ENCODE measurements around the gene SLC39A10. TPM values are rescaled to one million over a fixed set of nuclear protein-coding genes. Genes with fewer than 3 reads are reported as not detected.

SLC39A10 gene
- total RNA-seq, 1 donor from 2014 or later: 27.2 TPM

DNA sequence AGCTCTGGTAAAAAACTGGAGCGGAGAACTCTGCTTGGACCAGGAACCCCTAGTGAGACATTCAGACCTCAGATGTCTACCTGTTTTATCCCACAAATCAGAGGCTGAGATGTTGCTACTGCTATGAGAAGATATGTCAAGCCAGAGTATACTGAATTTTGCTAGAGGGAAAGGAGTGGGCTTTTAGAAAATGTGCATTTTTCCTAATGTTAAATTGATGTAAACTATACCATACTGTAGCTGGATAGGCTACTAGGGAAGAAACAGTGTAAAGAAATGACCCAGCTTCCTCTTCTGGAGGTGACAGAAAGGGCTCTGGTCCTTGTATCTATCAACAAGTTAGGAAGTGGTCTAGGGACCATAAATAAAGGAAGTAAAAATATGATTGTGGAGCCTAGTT lies 65.0 kb downstream of the SLC39A10 start:
- no peak overlapping the region for H3K27ac Mint-ChIP-seq

GRCh38 chr2:195727106-195727505 lies 70.1 kb downstream of the SLC39A10 start:
- H3K27ac Mint-ChIP-seq: no peak overlapping the region
- no peak for DNase-seq (ENCODE audit: low spot score)
- no peaks in the 10 kb centered on the region for H3K27me3 Mint-ChIP-seq (ENCODE audit: low read depth)
- intact Hi-C loops (cut with micrococcal nuclease): no loop called here
- H3K4me3 Mint-ChIP-seq (ENCODE audit: low read depth): no peak overlapping the region
- H3K4me1 Mint-ChIP-seq (ENCODE audit: low read depth): peaks cover 5% of the 10 kb centered on the region
- H3K9me3 Mint-ChIP-seq: no peaks in the 10 kb centered on the region
- peaks cover 42% of the 10 kb centered on the region for H3K36me3 Mint-ChIP-seq (ENCODE audit: low read depth)

More for the DNA sequence above, 65.0 kb downstream of the SLC39A10 start:
- Mint-ChIP-seq H3K36me3 (ENCODE audit: low read depth) (peaks cover 42% of the 10 kb centered on the region), H3K4me1 (ENCODE audit: low read depth) (peaks cover 10% of the 10 kb centered on the region), H3K4me3 (ENCODE audit: low read depth) (no peak overlapping the region), H3K9me3 (no peaks in the 10 kb centered on the region), H3K27me3 (ENCODE audit: low read depth) (no peaks in the 10 kb centered on the region)
- intact Hi-C loops (cut with micrococcal nuclease): no loop called here
- DNase-seq (ENCODE audit: low spot score): no peak

GRCh38 chr2:195730912-195731311 lies 73.9 kb downstream of the SLC39A10 start:
- intact Hi-C loops (cut with micrococcal nuclease): no loop called here
- DNase-seq (ENCODE audit: low spot score): no peak
- Mint-ChIP-seq H3K36me3 (ENCODE audit: low read depth) (peaks cover 39% of the 10 kb centered on the region), H3K27ac (no peak overlapping the region), H3K9me3 (no peaks in the 10 kb centered on the region), H3K27me3 (ENCODE audit: low read depth) (no peaks in the 10 kb centered on the region), H3K4me3 (ENCODE audit: low read depth) (no peak overlapping the region), H3K4me1 (ENCODE audit: low read depth) (peaks cover 5% of the 10 kb centered on the region)

DNA sequence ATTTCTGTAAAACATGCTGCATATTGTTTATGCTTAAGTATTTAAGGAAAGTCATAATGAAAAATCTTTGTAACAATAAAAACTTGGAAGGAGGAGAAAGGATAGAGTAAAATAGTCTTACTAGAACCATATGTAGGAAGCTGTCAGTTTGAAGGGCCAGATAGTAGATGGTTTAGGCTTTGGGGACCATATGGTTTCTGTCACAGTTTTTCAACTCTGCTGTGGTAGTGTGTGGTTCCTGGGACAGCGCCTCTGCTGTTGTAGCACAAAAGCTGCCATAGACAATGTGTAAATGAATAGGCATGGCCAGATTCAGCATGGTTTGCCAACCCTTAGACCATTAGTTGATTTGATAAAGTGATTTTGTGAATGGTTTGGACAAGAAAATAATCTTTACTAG lies 75.5 kb downstream of the SLC39A10 start:
- no peaks in the 10 kb centered on the region for H3K9me3 Mint-ChIP-seq
- no peak overlapping the region for H3K27ac Mint-ChIP-seq
- H3K4me3 Mint-ChIP-seq (ENCODE audit: low read depth): no peak overlapping the region
- DNase-seq (ENCODE audit: low spot score): no peak
- peaks cover 41% of the 10 kb centered on the region for H3K36me3 Mint-ChIP-seq (ENCODE audit: low read depth)
- intact Hi-C loops (cut with micrococcal nuclease): no loop called here
- no peaks in the 10 kb centered on the region for H3K27me3 Mint-ChIP-seq (ENCODE audit: low read depth)
- H3K4me1 Mint-ChIP-seq (ENCODE audit: low read depth): peaks cover 5% of the 10 kb centered on the region

DNA sequence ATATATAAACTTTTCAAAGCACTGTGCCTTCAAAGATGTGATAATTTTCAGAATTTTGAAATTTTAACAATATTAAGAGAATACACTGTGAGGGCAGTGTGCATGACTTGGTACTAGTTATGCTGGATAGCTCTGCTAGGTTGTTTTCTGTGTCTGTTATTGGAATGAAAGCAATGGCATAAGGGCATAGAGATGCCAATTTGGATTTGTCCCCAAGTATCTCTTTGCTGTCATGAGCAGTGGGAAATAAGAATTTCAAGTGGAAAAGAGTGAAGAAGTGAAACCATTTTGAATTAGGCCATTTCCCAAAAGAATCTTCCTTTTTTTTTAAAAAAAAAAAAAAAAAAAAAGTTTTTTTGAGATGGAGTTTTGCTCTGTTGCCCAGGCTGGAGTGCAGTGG lies 76.8 kb downstream of the SLC39A10 start:
- H3K27me3 Mint-ChIP-seq (ENCODE audit: low read depth): no peaks in the 10 kb centered on the region
- H3K4me3 Mint-ChIP-seq (ENCODE audit: low read depth): no peak overlapping the region
- no peaks in the 10 kb centered on the region for H3K9me3 Mint-ChIP-seq
- peaks cover 41% of the 10 kb centered on the region for H3K36me3 Mint-ChIP-seq (ENCODE audit: low read depth)
- intact Hi-C loops (cut with micrococcal nuclease): no loop called here
- H3K27ac Mint-ChIP-seq: no peak overlapping the region
- peaks cover 5% of the 10 kb centered on the region for H3K4me1 Mint-ChIP-seq (ENCODE audit: low read depth)
- no peak for DNase-seq (ENCODE audit: low spot score)

DNA sequence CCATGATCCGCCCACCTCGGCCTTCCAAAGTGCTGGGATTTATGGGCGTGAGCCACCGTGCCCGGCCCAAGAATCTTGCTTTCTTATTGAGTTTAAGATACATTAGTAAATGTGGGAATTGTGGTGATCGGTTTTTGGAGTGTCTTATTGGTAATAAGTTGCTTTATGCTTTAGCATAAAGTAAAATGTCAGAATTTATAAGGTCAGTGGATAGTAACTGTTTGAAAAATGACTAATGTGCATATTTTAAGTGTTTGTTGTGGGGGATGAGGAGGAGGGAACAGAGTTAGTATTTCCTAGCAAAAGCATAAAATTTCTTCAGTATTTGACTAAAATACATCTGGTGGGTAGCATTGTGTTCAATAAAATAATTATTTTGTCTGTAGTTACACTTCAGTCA lies 77.4 kb downstream of the SLC39A10 start:
- Mint-ChIP-seq H3K27me3 (ENCODE audit: low read depth) (no peaks in the 10 kb centered on the region), H3K27ac (no peak overlapping the region), H3K9me3 (no peaks in the 10 kb centered on the region), H3K4me3 (ENCODE audit: low read depth) (no peak overlapping the region), H3K36me3 (ENCODE audit: low read depth) (peaks cover 38% of the 10 kb centered on the region), H3K4me1 (ENCODE audit: low read depth) (peaks cover 5% of the 10 kb centered on the region)
- intact Hi-C loops (cut with micrococcal nuclease): no loop called here
- no peak for DNase-seq (ENCODE audit: low spot score)

- H3K4me3 Mint-ChIP-seq (ENCODE audit: low read depth): no peak overlapping the region
- intact Hi-C loops (cut with micrococcal nuclease): no loop called here
- peaks cover 37% of the 10 kb centered on the region for H3K36me3 Mint-ChIP-seq (ENCODE audit: low read depth)
- no peaks in the 10 kb centered on the region for H3K27me3 Mint-ChIP-seq (ENCODE audit: low read depth)
- no peak for DNase-seq (ENCODE audit: low spot score)
- H3K27ac Mint-ChIP-seq: no peak overlapping the region
- H3K9me3 Mint-ChIP-seq: no peaks in the 10 kb centered on the region
- H3K4me1 Mint-ChIP-seq (ENCODE audit: low read depth): peaks cover 5% of the 10 kb centered on the region
Observed at GRCh38 chr2:195734931-195735330, 77.9 kb downstream of the SLC39A10 start.

DNA sequence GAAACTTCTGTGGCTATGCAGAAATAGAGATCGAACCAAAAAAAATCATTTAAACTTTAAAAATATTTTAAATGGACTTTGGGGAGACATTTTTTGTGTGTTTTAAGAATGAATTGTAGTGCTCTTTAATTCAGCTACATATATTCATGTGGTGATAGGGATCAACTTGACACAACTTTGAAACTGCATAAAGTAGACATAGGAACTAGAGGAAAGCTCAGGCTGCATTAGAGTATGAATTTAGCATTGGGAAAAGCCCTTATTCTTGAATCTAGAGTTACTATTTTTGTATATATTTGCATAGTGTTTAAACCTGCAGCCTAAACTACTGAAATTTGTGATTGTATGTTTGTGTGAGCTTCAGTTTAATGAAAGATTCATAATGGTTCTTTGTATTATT lies 78.3 kb downstream of the SLC39A10 start:
- Mint-ChIP-seq H3K36me3 (ENCODE audit: low read depth) (peaks cover 37% of the 10 kb centered on the region), H3K4me1 (ENCODE audit: low read depth) (peaks cover 5% of the 10 kb centered on the region), H3K9me3 (no peaks in the 10 kb centered on the region), H3K4me3 (ENCODE audit: low read depth) (no peak overlapping the region), H3K27ac (no peak overlapping the region), H3K27me3 (ENCODE audit: low read depth) (no peaks in the 10 kb centered on the region)
- DNase-seq (ENCODE audit: low spot score): no peak
- intact Hi-C loops (cut with micrococcal nuclease): no loop called here

DNA sequence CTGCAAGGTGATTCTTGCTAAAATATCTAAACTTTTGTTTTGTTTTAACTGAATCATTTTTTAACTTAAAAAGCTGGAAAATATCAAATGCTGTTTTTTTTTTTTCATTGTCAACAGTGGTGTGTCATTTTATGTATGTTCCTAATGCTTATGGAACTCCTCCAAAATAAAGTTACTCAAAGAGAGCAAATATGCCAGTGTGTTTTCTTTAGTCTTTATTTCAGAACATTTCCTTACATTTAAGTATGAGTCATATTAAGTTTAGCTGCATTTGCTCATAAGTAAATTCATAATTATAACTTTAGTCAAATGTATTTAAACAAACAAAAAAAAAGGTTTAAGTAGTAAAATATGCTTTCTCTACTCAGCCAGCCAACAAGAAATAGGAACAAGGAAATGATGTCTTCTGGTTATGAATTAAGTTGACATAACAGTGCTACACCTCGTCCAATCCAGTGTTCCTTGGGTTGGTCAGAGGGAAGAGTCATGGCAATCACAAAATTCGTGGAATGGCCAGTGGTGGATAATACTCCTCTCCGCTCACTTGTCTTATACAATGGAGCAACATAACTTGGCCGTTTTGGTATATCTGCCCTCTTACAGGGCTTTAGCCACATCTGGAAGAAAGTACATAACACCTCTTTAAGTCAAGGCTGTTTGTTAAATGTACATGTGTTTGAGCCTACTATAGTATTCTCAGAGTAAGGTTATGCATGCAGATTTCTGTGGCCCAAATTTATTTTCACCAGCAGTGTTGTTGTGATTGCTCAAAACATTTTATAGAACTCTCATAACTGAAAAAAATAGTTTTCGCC lies 80.7 kb downstream of the SLC39A10 start:
- H3K4me3 Mint-ChIP-seq (ENCODE audit: low read depth): no peak overlapping the region
- H3K36me3 Mint-ChIP-seq (ENCODE audit: low read depth): peaks cover 24% of the 10 kb centered on the region
- intact Hi-C loops (cut with micrococcal nuclease): no loop called here

DNA sequence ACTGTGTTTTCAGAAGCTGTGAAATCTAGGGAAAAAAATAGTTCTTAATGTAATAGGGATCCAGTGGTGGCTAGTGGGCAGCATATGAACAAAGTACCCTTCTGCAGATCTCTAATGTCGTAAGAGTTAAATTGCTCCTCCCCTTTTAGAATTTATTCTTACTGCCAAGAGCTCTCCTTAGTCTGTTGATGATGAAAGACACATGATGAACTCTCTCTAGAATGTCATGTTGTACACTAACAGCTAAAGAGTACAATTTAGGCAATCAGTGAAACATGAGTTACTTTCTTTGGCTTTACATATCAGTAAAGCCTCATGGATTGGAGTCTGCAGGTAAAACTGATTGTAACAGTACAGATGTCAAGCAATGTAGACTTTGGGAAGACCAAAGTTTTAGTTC lies 84.2 kb downstream of the SLC39A10 start:
- H3K27me3 Mint-ChIP-seq (ENCODE audit: low read depth): no peaks in the 10 kb centered on the region
- H3K36me3 Mint-ChIP-seq (ENCODE audit: low read depth): peaks cover 23% of the 10 kb centered on the region
- H3K27ac Mint-ChIP-seq: no peak overlapping the region
- no peak for DNase-seq (ENCODE audit: low spot score)
- intact Hi-C loops (cut with micrococcal nuclease): no loop called here
- no peaks in the 10 kb centered on the region for H3K9me3 Mint-ChIP-seq
- H3K4me3 Mint-ChIP-seq (ENCODE audit: low read depth): no peak overlapping the region
- H3K4me1 Mint-ChIP-seq (ENCODE audit: low read depth): no peaks in the 10 kb centered on the region

More for the DNA sequence above, 80.7 kb downstream of the SLC39A10 start:
- Mint-ChIP-seq H3K9me3 (no peaks in the 10 kb centered on the region), H3K27me3 (ENCODE audit: low read depth) (no peaks in the 10 kb centered on the region), H3K27ac (no peak overlapping the region), H3K4me1 (ENCODE audit: low read depth) (no peaks in the 10 kb centered on the region)
- no peak for DNase-seq (ENCODE audit: low spot score)

DNA sequence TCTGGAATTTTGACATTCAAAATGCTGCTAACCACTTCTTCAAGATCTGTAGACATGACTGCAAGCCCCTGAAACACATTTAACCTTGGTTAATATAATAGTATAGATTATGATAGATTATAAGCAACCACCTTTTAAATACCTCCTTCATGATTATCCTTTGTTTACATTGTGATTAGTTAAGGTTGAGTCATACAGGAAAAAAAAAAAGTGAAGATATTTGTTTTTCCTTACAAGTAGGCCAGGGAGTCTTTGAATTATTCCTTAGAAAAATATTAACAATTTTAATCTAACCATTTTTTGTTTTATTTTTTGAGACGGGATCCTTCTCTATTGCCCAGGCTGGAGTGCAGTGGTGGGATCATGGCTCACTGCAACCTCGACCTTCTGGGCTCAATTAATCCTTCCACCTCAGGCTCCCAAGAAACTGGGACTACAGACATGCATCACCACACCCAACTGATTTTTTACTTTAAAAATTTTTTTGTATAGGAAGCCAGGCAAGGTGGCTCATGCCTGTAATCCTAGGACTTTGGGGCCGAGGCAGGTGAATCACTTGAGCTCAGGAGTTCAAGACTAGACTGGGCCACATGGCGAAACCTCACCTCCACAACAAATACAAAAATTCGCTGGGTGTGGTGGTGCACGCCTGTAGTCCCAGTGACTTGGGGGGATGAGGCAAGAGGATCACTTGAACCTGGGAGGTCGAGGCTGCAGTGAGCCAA lies 99.4 kb downstream of the SLC39A10 start:
- H3K4me1 Mint-ChIP-seq (ENCODE audit: low read depth): no peaks in the 10 kb centered on the region
- no peaks in the 10 kb centered on the region for H3K9me3 Mint-ChIP-seq
- no peak overlapping the region for H3K4me3 Mint-ChIP-seq (ENCODE audit: low read depth)
- H3K27ac Mint-ChIP-seq: no peak overlapping the region
- DNase-seq (ENCODE audit: low spot score): no peak
- no peaks in the 10 kb centered on the region for H3K36me3 Mint-ChIP-seq (ENCODE audit: low read depth)
- peaks cover 2% of the 10 kb centered on the region for H3K27me3 Mint-ChIP-seq (ENCODE audit: low read depth)
- intact Hi-C loops (cut with micrococcal nuclease): no loop called here

GRCh38 chr2:195758846-195759245 lies 101.8 kb downstream of the SLC39A10 start:
- DNase-seq (ENCODE audit: low spot score): no peak
- H3K27ac Mint-ChIP-seq: no peak overlapping the region
- peaks cover 4% of the 10 kb centered on the region for H3K9me3 Mint-ChIP-seq
- H3K4me1 Mint-ChIP-seq (ENCODE audit: low read depth): no peaks in the 10 kb centered on the region
- H3K4me3 Mint-ChIP-seq (ENCODE audit: low read depth): no peak overlapping the region
- H3K36me3 Mint-ChIP-seq (ENCODE audit: low read depth): no peaks in the 10 kb centered on the region
- peaks cover 2% of the 10 kb centered on the region for H3K27me3 Mint-ChIP-seq (ENCODE audit: low read depth)
- intact Hi-C loops (cut with micrococcal nuclease): no loop called here

DNA sequence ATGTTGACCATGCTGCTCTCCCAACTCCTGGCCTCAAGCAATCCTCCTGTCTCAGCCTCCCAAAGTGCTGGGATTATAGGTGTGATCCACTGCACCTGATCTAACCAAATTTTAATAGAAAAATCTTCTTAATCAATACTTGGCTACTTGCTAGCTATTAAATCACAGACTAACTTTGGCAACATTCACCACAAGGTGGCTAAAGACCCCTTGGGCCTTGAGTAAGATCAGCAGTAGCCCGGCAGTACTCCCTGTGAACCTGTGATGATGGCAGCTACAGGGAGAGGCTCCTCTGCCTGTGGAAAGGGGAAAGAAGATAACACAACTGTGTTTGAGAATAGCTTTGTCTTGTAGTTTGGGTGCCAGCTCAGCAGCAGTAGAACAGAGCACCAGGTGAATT lies 102.9 kb downstream of the SLC39A10 start:
- intact Hi-C loops (cut with micrococcal nuclease): no loop called here
- Mint-ChIP-seq H3K4me1 (ENCODE audit: low read depth) (no peaks in the 10 kb centered on the region), H3K27ac (no peak overlapping the region), H3K27me3 (ENCODE audit: low read depth) (no peaks in the 10 kb centered on the region), H3K36me3 (ENCODE audit: low read depth) (no peaks in the 10 kb centered on the region), H3K9me3 (peaks cover 4% of the 10 kb centered on the region), H3K4me3 (ENCODE audit: low read depth) (no peak overlapping the region)
- no peak for DNase-seq (ENCODE audit: low spot score)
